DND-41 (cell line): Measurements from ENCODE around the gene RRAS.

Source experiments
- EZH2 ChIP-seq: IDR thresholded peaks from 3 replicates; pipeline ENCODE4 v1.6.1; 2012; ENCODE audit warnings: borderline replicate concordance, low read depth, mild to moderate bottlenecking, moderate library complexity, low read length, inconsistent platforms; ENCODE audit not compliant: severe bottlenecking
- TF ChIP-seq, protein P1 (sequence below): IDR thresholded peaks from 2 replicates; pipeline ENCODE4 v1.5.1; 2012; ENCODE audit warnings: borderline replicate concordance, low read length, moderate library complexity, mild to moderate bottlenecking; ENCODE audit not compliant: poor library complexity, severe bottlenecking; ENCODE audit errors: extremely low read depth

- TF ChIP-seq, protein P1, sequence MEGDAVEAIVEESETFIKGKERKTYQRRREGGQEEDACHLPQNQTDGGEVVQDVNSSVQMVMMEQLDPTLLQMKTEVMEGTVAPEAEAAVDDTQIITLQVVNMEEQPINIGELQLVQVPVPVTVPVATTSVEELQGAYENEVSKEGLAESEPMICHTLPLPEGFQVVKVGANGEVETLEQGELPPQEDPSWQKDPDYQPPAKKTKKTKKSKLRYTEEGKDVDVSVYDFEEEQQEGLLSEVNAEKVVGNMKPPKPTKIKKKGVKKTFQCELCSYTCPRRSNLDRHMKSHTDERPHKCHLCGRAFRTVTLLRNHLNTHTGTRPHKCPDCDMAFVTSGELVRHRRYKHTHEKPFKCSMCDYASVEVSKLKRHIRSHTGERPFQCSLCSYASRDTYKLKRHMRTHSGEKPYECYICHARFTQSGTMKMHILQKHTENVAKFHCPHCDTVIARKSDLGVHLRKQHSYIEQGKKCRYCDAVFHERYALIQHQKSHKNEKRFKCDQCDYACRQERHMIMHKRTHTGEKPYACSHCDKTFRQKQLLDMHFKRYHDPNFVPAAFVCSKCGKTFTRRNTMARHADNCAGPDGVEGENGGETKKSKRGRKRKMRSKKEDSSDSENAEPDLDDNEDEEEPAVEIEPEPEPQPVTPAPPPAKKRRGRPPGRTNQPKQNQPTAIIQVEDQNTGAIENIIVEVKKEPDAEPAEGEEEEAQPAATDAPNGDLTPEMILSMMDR: no peak
- TF ChIP-seq EZH2: no peak
Observed at GRCh38 chr19:49626226-49626625, 13.7 kb downstream of the RRAS start.
